Fibroblast of the conjunctiva (primary cell): ENCODE data around the gene ETFA.

Experiments used
- DNase-seq: peaks from one replicate; pipeline ENCODE4 v3.0.0-alpha.2; 2010; ENCODE audit warnings: low read depth

Gene ETFA

GRCh38 chr15:76173317-76173834 is 137.9 kb downstream of the ETFA start:
- DNase-seq = no peak

- no peak for DNase-seq
These were observed 138.5 kb downstream of the ETFA start for GRCh38 chr15:76172782-76173181.

GRCh38 chr15:76169911-76170800 is 141.1 kb downstream of the ETFA start:
- no peak for DNase-seq

- no peak for DNase-seq
These were observed 142.3 kb downstream of the ETFA start for GRCh38 chr15:76169018-76169417.

- no peak for DNase-seq
These were observed 142.9 kb downstream of the ETFA start for GRCh38 chr15:76168237-76168984.

GRCh38 chr15:76165951-76166350 is 145.3 kb downstream of the ETFA start:
- no peak for DNase-seq
